Lung (tissue), 12 donors: ENCODE data around the gene ADAMTSL2. TPM values are rescaled to one million over a fixed set of nuclear protein-coding genes. Genes with fewer than 3 reads are reported as not detected.

Source experiments
- ATAC-seq: fragments of 200-7000 bp; cut with Tn5 transposase; one replicate; pipeline ENCODE4 v1.9.1; 2020; ENCODE audit warnings: moderate number of reproducible peaks; ENCODE audit not compliant: insufficient read depth, low FRiP score
- DNase-seq, 3 donors: peaks; one replicate each; pipeline ENCODE4 v3.0.0-alpha.2; 2013 to 2017
- H3K27ac ChIP-seq, 2 donors: one replicate each; pipeline ENCODE4 v1.5.1; 2013; ENCODE audit warnings: mild to moderate bottlenecking in 2 of 2, moderate library complexity in 2 of 2, control low read depth in 1 of 2, inconsistent platforms in 1 of 2, low read depth in 1 of 2, low read length in 1 of 2
- H3K27me3 ChIP-seq, 3 donors: one replicate each; pipeline ENCODE4 v1.5.1; 2013; ENCODE audit warnings: low read length in 2 of 3; ENCODE audit not compliant: control insufficient read depth in 3 of 3, insufficient read depth in 3 of 3
- H3K36me3 ChIP-seq, 4 donors: one replicate each; pipeline ENCODE4 v1.5.1; 2013; ENCODE audit warnings: low read length in 4 of 4, mild to moderate bottlenecking in 1 of 4, moderate library complexity in 1 of 4; ENCODE audit not compliant: control insufficient read depth in 4 of 4, insufficient read depth in 4 of 4
- H3K4me1 ChIP-seq, 5 donors: one replicate each; pipeline ENCODE4 v1.5.1; 2013; ENCODE audit warnings: low read length in 5 of 5, mild to moderate bottlenecking in 2 of 5, moderate library complexity in 1 of 5; ENCODE audit not compliant: control insufficient read depth in 5 of 5, insufficient read depth in 5 of 5
- H3K4me3 ChIP-seq: one replicate; pipeline ENCODE4 v1.5.1; 2013; ENCODE audit warnings: mild to moderate bottlenecking, control low read depth, moderate library complexity
- H3K9ac ChIP-seq, 2 donors: one replicate each; pipeline ENCODE4 v1.5.1; 2013; ENCODE audit warnings: low read length in 2 of 2, control low read depth in 1 of 2; ENCODE audit not compliant: insufficient read depth in 1 of 2
- H3K9me3 ChIP-seq, 4 donors: one replicate each; pipeline ENCODE4 v1.5.1; 2013; ENCODE audit warnings: low read length in 3 of 4, mild to moderate bottlenecking in 1 of 4, moderate library complexity in 1 of 4; ENCODE audit not compliant: control insufficient read depth in 4 of 4, insufficient read depth in 3 of 4
- CTCF ChIP-seq: IDR thresholded peaks from 2 replicates; pipeline ENCODE4 v1.5.1; 2012; ENCODE audit warnings: mild to moderate bottlenecking; ENCODE audit errors: control extremely low read depth, extremely low read depth
- WGBS, 2 donors: extraction: QIAGEN DNeasy Blood & Tissue Kit; methylation state at CpG; one replicate each; pipeline ENCODE4 v1.1.7; 2013; 5-methylcytosine and 5-hydroxymethylcytosine counted together
- polyA plus RNA-seq, 2 donors: library from polyadenylated mRNA; stranded (reverse); fragments of 200-250 nt; gene quantifications; one replicate each; pipeline ENCODE4 v1.2.1, GENCODE V29; 2013
- total RNA-seq, 2 donors: library from RNA; depleted of rRNA in 1 of 2; stranded (reverse); fragments of >200 nt in 1 of 2; gene quantifications; one replicate each; pipeline ENCODE4 v1.2.1, GENCODE V29; 2014 to 2021
- donor health status: control.
- donor health status: control.
- donor health status: Bipolar disorder and iron deficiency.
- donor health status: healthy.
- donor health status: DM: yes; HTN: yes; CAD: no.

Gene ADAMTSL2
- total and polyA plus RNA-seq, 4 donors = 6.4 to 20.6 (median 10.1) TPM

- 78 to 85% methylated on average over 11 of the region's 11 CpGs for WGBS, 2 donors
- peaks cover 0 to 3% (median 0%) of the 10 kb centered on the region in 4 donors for H3K9me3 ChIP-seq
Observed at GRCh38 chr9:133516256-133516960, 18.1 kb upstream of the ADAMTSL2 start.

GRCh38 chr9:133516961-133517350, 17.5 kb upstream of the ADAMTSL2 start:
- DNase-seq (no peak), ATAC-seq (no peak)
- no peaks in the 10 kb centered on the region for H3K27me3 ChIP-seq
- peaks cover 0 to 64% (median 14%) of the 10 kb centered on the region in 5 donors for H3K4me1 ChIP-seq
- H3K27ac ChIP-seq = no peak overlapping the region
- no peak overlapping the region for H3K9ac ChIP-seq
- H3K4me3 ChIP-seq = no peak overlapping the region
- H3K36me3 ChIP-seq = no peaks in the 10 kb centered on the region
- 92 to 93% methylated on average over 9 of the region's 9 CpGs for WGBS, 2 donors
- peaks cover 0 to 3% (median 0%) of the 10 kb centered on the region in 4 donors for H3K9me3 ChIP-seq
- no peak for TF ChIP-seq CTCF

More at GRCh38 chr9:133516256-133516960, 18.1 kb upstream of the ADAMTSL2 start:
- H3K36me3 ChIP-seq = no peaks in the 10 kb centered on the region
- no peak overlapping the region for H3K4me3 ChIP-seq
- no peak overlapping the region for H3K9ac ChIP-seq
- no peak for TF ChIP-seq CTCF
- no peaks in the 10 kb centered on the region for H3K27me3 ChIP-seq
- H3K27ac ChIP-seq = no peak overlapping the region
- ATAC-seq = no peak
- no peak for DNase-seq
- H3K4me1 ChIP-seq = peaks cover 0 to 62% (median 14%) of the 10 kb centered on the region in 5 donors

- H3K4me1 ChIP-seq = peaks cover 0 to 61% (median 9%) of the 10 kb centered on the region in 5 donors
- ATAC-seq (no peak), DNase-seq (no peak)
- H3K4me3 ChIP-seq = no peak overlapping the region
- no peaks in the 10 kb centered on the region for H3K36me3 ChIP-seq
- WGBS, 2 donors = 80 to 83% methylated on average over 8 of the region's 8 CpGs
- TF ChIP-seq CTCF = no peak
- no peak overlapping the region for H3K9ac ChIP-seq
- no peak overlapping the region for H3K27ac ChIP-seq
- H3K27me3 ChIP-seq = no peaks in the 10 kb centered on the region
- H3K9me3 ChIP-seq = no peaks in the 10 kb centered on the region
Observed at GRCh38 chr9:133517711-133518110, 16.8 kb upstream of the ADAMTSL2 start.
